NCI-H2081 treated with DMSO at 0.1 percent for 48 hours (cell line): ENCODE results near the gene GRM5.
"Not testable (repeated sequence)": the region's sequence is repeated elsewhere in the genome, so short reads cannot be mapped to it uniquely, and the experiment has no call there.

ENCODE experiments used
- DNase-seq: peaks from one replicate; lab custom pipeline; 2025; lab: John Stamatoyannopoulos, UW

The GRM5 gene

DNA sequence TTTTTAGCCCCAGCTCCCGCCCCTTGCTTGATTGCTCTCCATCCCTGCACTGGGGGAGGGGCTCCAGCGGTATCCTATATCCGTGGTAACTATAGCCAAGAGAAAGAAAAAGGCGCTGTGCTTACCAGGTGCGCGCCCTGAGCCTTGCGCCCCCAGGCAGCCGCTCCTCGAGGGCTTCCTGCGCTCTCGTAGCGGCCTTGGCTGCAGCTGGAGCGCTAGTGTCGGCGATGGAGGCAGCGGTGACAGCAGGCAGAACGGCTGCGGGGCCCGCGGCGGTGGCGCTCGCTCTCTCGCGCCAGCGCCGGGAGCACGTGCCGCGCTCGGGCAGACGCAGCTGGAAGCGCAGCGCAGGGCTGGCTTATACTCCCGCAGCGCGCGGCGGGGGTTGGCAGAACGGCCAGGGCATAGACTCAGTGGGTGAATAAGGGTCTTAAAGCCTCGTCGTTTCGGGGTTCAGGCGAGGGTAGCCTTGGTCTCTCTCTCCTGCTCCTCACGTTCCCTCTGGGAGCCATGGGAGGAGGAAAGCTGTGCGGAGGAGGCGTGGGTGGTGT is at the start of gene GRM5:
Gene GRM5 (minus strand): TSS at position 332 of the 551 bp plus-strand sequence. CDS start 18,110 bp downstream, outside the sequence.
- DNase-seq = not testable (repeated sequence)

DNA sequence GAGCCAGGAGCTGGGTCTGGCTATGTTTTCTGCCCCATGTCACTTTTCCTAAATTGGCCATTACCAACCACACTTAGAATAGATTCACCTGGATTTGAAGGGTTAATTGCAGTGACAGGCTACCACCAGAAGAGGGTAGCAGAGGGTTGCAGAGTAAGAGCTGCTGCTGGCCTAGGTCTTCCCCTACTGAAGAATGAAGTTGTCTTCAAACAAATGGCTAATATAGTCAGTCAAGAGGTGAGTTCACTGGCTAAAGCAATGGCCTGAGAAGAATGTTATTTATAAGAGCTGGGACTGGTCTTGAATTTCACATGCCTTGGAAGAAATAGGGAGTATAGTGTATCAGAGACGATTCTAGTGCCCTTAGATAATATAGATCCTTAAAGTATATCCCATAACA is 32.2 kb upstream of the GRM5 start:
- DNase-seq = not testable (repeated sequence)

DNA sequence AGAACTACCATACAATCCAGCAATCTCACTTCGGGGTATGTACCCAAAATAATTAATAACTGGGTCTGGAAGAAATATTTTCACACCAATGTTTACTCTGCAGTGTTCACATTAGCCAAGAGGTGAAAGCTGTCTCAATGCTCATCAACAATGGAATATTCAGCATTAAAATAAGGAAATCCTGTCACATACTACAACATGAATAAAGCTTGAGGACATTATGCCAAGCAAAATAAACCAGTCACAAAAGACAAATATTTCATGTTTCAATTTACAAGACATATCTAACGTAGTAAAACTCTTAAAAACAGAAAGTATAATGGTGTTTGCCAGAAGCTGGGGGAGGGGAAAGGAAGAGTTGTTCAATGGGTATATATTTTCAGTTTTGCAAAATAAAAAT is 28.0 kb upstream of the GRM5 start:
- DNase-seq = not testable (repeated sequence)

DNA sequence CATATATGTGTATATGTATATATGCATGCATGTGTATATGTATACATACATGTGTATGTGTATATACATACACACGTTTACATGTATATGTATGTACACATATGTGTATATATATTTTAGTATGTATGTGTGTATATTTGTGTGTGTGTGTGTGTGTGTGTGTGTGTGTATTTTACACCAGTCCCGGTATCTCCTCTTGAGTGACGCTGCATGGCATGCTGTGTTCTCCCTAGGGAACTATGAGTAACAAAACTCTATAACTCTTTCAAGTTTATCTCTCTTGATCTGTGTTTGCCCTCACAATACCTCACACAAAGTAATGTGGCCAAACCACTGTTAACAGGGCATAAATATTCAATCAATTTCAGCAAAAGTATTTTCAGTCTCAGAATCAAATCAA is 19.2 kb upstream of the GRM5 start:
- DNase-seq = not testable (repeated sequence)

DNA sequence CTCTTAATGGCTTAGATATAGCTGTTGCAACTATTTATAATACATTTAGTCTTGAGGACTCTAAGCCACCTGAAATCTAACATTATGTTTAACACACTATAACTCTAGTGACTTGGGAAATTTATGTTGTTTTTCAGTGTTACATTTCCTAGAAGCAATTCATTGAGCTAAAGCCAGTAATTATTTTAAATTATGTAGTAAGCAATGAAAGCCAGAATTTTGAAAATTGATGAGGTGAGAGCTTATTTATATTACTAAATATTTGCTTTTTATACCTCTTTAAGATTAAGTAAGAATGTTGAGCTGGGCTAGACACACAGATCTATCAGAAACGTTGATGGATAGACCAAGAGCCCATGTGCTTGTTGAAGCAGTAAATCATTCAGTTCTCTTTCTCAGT is 5.1 kb upstream of the GRM5 start:
- not testable (repeated sequence) for DNase-seq

DNA sequence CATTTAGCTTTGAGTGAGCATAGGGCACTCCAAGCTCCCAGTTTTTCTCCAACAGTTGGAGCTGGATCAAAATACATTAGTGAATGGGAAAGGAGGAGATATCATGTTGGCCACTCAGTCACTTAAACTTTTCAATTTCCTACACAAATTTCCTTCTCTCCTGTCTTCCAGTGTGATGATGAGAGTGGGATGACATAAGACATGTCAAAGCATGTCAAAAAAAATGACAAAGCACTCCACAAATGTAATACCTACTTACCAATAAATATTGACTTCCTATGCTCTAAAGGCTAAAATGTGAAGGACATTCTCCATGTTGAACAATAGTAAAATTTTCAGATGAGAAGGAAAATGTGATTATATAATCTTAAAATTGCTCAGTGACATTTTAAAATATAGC is 1.5 kb upstream of the GRM5 start:
- DNase-seq = no peak

DNA sequence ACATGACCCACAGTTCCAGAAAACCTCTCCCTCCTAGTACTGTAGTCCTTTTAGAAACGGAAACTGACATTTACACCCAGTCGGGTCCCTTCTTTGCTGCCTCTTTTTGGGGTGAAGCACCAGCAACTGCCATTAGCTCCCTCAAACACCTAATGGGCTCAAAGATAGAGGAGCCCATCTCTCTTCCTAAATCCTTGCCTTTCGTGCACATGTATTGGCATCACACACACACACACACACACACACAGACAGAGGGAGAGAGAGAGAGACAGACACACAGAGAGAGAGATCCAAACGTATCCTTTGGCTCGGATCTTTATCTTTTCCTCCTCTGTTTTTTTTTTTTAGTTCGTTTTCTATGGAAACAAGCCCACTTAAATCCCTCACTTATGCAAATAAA is 716 bp downstream of the GRM5 start:
- DNase-seq = no peak

DNA sequence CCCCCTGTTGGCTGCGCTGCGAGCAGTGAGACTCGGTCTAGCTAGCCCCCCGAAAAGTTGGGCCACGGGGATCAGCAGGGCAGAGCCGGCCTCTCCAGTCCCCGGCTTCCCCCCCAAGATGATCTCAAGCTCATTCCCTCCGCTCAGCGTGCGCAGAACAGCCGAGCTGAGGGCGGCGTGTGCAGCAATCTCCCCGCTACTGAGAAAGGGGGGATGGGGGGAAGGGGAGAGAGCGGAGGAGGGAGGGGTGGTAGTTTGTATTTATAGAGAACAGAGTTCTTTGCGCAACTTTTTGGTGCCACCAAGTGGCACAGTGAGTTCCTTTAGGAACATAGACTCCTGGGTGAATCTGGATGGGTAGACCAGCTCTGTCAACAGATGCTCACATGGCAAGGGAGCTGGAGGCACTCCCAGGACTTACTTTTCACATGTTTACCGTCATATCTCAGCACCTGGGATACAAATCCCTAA is 2.3 kb downstream of the GRM5 start:
- not testable (repeated sequence) for DNase-seq

DNA sequence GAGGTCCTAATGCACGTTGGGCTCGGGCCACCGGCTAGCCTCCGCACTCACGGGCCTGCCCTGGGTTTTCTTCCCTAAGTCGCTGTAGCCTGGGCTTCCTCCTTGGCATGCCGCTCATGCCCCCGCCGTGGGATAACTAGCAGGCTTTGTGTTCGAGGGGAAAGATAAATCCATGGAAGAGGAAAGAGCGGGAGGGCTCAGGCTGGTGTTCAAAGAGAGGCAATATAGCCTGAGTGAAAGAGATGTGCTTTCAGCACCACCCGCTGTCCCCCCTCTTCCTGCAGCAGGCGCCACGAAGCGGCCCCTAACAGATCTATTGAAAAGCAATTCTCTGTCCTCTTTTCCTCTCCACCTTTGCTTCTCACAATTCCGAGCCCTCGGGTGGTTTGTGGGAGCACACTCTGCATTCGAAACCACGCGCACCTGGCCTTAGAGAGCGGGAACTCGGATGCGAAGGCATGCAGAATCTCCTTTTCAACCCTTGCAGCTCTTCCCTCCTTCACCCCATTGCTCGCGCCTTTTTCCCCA is 2.9 kb downstream of the GRM5 start:
- DNase-seq = not testable (repeated sequence)

DNA sequence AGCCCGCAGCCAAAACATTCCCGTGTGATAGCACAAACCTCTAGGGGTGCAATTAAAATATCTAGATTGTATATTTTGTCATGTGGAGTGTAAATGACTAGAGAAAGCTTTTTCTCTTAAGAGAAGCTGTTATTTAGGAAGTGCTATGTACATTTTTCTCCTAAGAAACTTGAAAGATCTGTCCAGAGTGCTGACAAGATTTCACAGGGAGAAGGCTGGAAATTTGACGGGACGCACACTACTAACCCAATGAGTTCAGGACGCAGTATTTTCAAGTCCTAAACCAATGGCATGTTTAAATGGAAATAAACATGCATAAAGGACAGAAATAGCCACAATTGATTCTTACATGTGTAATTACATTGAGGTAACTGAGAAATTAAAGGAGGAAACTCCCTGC is 3.9 kb downstream of the GRM5 start:
- not testable (repeated sequence) for DNase-seq

DNA sequence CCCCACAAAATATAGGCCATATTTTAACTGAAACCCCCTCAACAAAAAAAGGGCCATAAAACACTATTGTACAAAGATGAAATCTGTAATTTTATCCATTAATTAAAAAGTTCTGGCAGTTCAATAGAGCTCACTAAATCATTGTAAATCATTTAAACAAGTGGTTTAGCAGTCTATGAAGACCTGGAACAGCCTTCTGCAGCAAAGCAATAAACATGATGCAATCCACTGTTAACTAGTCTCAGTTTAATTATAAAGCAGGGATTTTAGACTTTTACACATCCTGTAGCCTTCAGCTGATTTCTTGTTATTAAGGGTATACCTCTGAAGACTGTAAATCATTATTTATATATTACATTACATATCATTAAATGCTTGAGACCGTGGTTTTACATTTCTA is 8.4 kb downstream of the GRM5 start:
- DNase-seq = not testable (repeated sequence)

DNA sequence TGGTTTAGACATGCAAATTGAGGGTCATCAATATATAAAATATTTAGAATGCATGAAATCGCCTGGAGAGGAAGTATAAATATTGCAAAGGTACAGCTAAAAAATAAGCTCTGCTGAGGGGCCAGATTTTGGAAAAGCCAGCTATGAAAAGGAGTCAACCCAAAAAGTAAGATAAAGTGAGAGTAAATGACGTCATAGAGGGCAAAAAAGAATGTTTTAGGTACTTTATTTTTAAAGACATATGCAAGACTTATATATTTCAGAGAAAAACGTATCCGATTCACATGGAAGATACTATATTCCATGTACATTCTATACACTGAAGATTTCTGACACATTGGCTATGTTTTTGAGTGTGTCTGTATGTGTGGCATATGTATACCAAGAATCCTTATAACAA is 13.6 kb downstream of the GRM5 start:
- no peak for DNase-seq

DNA sequence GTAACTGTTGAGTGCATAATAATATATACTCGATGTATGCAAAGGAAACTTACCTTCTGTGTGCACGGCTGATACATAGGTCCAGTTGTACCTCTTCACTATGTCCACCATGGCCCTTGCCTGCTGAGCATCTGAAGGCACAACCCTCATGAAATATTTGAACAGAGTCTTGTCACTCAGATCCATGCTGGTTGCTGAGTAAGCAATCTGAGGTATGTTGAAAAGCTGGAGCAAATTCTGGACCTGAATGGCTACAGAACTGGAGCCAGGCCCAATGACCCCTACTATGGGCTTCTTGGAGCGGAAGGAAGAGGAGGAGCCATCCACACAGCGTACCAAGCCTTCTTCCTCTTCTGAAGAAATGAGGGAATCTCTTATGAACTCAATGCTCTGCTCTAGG is 18.6 kb downstream of the GRM5 start:
- not testable (repeated sequence) for DNase-seq

DNA sequence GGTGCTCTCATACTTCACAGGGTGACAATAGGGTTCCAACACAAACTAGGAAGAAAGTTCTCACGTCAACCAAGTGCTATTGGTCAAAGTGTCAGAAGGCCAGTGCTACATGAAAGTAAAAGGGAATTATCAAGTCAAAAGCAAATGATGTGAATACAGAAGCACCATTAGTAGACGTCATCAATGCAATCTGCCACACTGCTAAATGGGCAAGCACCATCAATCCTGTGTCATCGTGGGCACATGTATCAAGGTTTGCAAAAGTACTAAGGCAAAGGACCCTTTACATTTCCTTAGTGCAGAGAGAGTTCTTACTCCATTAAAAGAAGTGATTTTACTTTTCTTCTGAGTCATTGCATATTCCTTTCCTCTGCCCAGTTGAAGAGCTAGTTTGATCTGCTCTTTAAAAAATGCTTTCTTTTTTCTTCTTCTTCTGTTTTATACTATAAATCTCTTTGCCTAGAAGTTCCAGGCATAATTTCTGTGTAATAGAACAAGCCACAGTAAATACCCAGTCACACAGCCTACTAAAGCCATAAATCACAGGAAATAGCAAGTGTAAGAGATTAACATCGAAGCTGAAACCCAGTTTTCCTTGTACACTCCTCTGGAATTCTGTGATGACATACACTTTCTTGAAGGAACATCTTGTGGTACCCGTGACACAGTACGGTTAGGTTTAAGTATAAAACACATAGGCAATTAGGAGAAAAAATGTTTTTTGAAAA is 21.8 kb downstream of the GRM5 start:
- DNase-seq = not testable (repeated sequence)

DNA sequence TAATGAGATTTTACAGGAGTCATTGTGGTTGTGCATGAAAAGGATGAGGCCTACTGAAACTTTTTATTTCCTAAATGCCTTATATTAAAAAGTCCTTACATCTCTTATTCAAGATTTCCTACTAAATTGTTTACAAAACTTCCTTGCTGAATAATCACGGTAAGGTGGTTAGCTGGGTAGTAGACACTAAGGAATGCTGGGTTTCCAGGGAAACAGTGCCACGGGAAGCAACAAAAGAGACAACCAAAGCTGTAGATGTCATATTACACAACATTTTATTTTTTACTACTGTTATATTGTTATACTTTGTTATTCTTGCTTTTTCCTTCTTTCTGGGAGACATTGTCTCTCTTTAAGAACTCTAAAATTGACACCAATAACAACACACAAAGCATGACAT is 36.1 kb downstream of the GRM5 start:
- DNase-seq = not testable (repeated sequence)

DNA sequence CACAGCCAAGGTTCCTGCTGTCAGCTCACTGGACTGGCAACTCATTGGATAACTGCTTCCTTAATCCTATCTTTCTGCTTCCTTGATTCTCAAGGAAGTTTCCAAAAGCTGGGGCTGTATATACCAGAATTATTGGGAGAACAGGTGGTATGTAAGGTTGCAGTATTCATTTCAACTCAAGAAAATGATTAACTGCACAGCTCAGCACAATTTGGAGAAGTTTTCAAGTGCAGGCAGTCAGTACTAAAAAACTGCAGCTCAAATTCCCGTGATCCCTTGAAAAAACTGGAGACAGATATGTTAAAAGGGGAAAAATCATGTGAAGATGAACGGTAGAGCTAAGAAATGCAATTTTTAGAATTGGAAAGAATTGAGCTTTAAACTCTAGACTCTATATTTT is 44.4 kb downstream of the GRM5 start:
- DNase-seq = no peak

DNA sequence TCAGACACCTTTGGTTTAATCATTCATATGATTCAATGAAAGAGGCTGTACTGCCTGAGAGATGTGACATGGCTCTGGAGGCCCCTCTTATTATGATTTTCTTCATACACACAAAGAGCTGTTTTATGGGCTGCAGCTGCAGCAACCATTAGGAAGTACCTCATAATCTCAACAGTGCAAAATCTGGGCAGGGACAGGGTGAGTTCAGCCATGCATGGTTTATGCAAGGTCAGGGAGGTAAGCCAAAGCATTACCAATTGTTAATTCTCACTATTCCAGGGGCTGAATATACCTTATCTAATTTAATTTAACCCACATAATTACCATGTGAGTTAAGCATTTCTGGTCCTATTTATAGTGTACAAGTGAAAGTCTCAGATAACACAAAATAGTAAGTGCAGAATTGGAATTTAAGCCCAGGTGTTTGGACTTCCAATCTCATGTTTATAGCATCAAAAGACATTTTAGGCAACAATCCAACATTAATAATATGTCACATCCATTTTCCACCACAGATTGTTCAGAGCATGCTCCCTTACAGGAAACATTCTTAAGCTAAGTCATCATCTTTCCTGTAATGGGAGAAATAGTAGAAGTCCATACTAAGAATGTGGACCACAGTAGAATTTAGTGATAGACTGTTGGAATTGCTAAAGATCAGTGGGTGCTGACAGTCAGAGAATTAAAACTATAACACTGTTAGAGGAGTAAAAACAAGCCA is 45.8 kb downstream of the GRM5 start:
- DNase-seq = not testable (repeated sequence)

DNA sequence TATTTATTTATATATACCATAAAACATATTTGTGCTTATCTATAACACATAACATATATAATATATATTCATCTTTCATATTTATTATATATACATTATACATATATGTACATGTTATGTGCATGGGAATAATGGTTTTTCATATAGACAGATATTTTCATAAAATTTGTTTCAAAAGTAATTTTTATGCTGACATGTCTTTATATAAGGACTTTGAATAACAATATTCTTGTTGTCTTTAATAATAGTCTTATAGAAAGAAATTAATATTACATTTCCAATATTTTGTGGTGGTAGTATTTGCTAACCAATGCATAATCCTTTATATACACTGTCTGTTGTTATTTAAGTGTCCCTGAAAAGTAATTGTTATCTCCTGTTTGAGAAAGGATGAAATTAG is 49.6 kb downstream of the GRM5 start:
- DNase-seq = no peak

DNA sequence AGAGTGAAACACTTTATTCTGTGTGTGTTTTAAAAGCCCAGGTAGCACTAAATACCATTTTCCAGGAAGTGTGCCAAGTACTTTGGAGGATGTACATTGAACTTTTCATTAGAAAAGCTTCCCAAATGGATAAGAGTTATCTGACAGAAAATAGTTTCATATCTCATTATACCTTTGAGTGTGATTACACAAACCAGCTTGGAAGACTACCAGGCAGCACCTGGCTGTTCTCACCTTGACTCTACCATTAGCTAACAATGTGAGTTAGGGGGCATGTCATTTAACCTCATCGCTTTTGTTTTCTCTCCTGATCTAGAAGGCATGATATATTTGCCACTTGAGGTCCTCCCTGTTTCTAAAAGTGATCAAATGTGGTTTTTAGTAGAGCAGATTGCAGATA is 50.2 kb downstream of the GRM5 start:
- DNase-seq = no peak

DNA sequence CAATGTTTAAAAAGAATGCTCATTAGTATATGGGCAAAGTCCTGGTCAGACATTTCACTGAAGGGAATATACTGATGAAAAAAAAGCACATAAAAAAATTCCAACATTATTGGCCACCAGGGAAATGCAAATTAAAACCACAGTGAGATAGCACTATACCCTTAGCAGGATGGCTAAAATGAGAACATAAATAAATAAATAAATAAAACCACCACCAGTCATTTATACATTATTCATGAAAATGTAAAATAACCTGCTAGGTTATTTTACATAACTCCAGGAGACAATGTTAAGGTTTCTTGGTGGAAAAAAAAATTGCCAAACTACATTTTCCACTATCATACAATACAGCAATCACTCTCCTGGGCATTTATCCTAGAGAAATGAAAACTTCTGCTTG is 64.9 kb downstream of the GRM5 start:
- not testable (repeated sequence) for DNase-seq

DNA sequence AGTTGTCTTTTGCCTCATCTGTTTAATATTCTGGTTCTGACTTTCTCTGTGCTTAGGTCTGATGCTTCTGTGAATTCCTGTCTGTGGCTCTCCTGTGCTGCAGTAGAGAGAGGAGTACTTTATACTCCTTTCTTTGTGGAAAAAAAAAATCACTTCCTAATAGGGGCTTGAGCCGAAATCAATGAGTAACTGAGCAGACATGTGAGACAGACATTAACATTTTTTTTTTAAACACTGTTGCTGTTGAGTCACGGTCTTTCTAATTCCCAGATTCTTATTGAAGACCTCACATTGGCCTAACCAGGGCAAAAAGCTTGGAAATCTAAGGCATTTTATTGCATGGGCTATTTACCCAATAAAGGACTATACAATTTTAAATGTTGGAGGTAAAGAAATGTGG is 86.1 kb downstream of the GRM5 start:
- DNase-seq = no peak

DNA sequence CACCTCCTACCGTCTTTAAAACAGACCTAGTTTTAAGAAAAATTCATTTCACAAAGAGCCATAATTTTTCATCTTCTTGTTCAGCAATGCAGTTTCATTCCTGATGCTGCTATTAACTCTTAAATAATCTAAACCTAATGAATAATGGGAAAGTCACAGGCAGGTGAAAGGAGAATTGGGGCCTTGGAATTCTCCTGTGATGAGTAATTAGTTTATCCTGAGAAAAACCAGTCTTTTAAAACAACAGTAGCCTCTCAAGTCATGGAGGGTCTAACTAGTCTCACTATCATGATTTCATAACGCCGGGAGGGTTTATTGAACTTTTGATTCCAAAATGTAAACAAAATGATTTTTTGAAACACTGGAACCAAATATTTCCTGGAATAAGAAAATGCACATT is 86.8 kb downstream of the GRM5 start:
- DNase-seq = not testable (repeated sequence)

DNA sequence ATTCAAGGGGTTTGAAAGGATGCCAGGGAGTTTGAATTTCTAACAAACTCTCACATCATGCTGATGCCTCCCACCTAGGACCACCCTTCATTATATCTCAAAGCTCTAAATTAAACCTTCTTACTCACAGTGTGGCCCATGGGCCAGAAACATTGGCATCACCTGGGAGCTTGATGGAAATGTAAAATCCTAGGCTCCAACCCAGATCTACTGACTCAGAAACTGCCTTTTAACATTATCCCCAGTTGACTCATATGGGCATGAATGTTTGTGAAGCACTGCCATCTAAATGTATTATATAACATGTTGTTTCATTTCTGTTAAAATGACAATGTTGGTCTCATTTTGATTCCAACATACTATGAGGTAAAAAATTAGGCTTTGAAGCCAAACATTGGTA is 90.3 kb downstream of the GRM5 start:
- DNase-seq = not testable (repeated sequence)
